Erythroblast (primary cell): ENCODE measurements around the gene CCDC192.

Experiments used
- GATA1 ChIP-seq: IDR thresholded peaks from 2 replicates; pipeline ENCODE4 v1.6.1; 2011; ENCODE audit warnings: low read depth, mild to moderate bottlenecking, control low read depth, low read length, moderate library complexity
- POLR2A ChIP-seq: IDR thresholded peaks from 2 replicates; pipeline ENCODE4 v1.6.1; 2011; ENCODE audit warnings: mild to moderate bottlenecking, low read length

DNA sequence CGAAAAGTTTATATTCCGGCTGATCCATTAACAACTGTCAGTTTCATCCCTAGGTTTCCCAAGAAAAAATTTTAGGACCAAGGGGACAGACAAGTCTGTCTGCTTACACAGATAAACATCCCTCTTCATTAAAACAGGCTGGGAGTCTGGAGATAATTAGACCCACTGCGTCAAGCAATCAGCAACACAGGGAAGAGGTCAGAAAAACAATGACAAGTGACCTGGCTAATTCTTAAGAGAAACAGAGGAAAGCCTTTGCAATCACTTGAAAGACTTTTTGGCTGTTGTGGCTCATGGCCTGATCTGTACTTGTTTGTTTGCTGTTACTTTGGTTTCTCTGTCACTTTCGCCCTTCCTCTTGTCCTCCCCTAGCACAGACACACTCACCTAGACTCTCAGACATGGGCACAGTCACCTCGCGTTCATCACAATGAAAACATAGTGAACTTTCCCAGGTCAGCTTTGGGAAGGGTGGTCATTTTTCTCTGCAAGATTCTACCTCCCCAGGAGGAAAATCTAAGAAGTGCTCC is 2.9 kb upstream of the CCDC192 start:
- TF ChIP-seq POLR2A, result no peak
- TF ChIP-seq GATA1, result no peak
